Neuronal stem cell (in vitro differentiated cells): ENCODE results near the gene CHRD.

Experiments used
- DNase-seq: peaks from one replicate; pipeline ENCODE4 v3.0.0-alpha.2; 2013; ENCODE audit warnings: low spot score
- H2AFZ ChIP-seq: one replicate; pipeline ENCODE4 v1.6.1; 2013; ENCODE audit warnings: mild to moderate bottlenecking, low read length, inconsistent platforms
- H2AK5ac ChIP-seq: 2 replicates; pipeline ENCODE4 v1.6.1; 2013; ENCODE audit warnings: low read depth, mild to moderate bottlenecking, inconsistent platforms, low read length, moderate library complexity, mixed read lengths
- H2BK120ac ChIP-seq: 2 replicates; pipeline ENCODE4 v1.6.1; 2013; ENCODE audit warnings: low read depth, mild to moderate bottlenecking, inconsistent platforms, low read length, moderate library complexity, mixed read lengths
- H2BK12ac ChIP-seq: one replicate; pipeline ENCODE4 v1.6.1; 2013; ENCODE audit warnings: low read length, inconsistent platforms
- H2BK15ac ChIP-seq: 2 replicates; pipeline ENCODE4 v1.6.1; 2013; ENCODE audit warnings: mild to moderate bottlenecking, low read length, inconsistent platforms, mixed read lengths
- H2BK5ac ChIP-seq: one replicate; pipeline ENCODE4 v1.6.1; 2013; ENCODE audit warnings: inconsistent platforms, mild to moderate bottlenecking, low read length, moderate library complexity
- H3K14ac ChIP-seq: one replicate; pipeline ENCODE4 v1.6.1; 2013; ENCODE audit warnings: low read length, inconsistent platforms
- H3K18ac ChIP-seq: 2 replicates; pipeline ENCODE4 v1.6.1; 2013; ENCODE audit warnings: low read length, inconsistent platforms
- H3K23ac ChIP-seq: 2 replicates; pipeline ENCODE4 v1.6.1; 2013; ENCODE audit warnings: low read depth, mild to moderate bottlenecking, mixed read lengths, low read length, inconsistent platforms; ENCODE audit not compliant: poor library complexity
- H3K27ac ChIP-seq: replicated peaks from 3 replicates; pipeline ENCODE4 v1.5.1; 2013; ENCODE audit warnings: low read length, inconsistent platforms
- H3K27me3 ChIP-seq, 3 experiments: 2 replicates each; pipeline ENCODE4 v1.6.1; 2013; ENCODE audit warnings: low read length in 3 of 3, mild to moderate bottlenecking in 2 of 3, inconsistent platforms in 1 of 3, low read depth in 1 of 3, mixed read lengths in 1 of 3, moderate library complexity in 1 of 3; ENCODE audit not compliant: control insufficient read depth in 3 of 3, insufficient read depth in 3 of 3
- H3K36me3 ChIP-seq, 2 donors: replicated peaks in 1 of 2; 2 replicates each; pipeline ENCODE4 v1.6.1; 2013; ENCODE audit warnings: low read length in 2 of 2; ENCODE audit not compliant: control insufficient read depth in 2 of 2, insufficient read depth in 2 of 2
- H3K4ac ChIP-seq: 2 replicates; pipeline ENCODE4 v1.6.1; 2013; ENCODE audit warnings: inconsistent platforms, mild to moderate bottlenecking, low read length, moderate library complexity
- H3K4me1 ChIP-seq, 2 donors: 1 replicate in 1 of 2; 2 replicates in 1 of 2; pipeline ENCODE4 v1.6.1; 2013; ENCODE audit warnings: low read length in 2 of 2, low read depth in 1 of 2; ENCODE audit not compliant: control insufficient read depth in 2 of 2, insufficient read depth in 1 of 2
- H3K4me2 ChIP-seq: one replicate; pipeline ENCODE4 v1.6.1; 2013; ENCODE audit warnings: mild to moderate bottlenecking, low read length, inconsistent platforms; ENCODE audit not compliant: insufficient read depth, poor library complexity, severe bottlenecking
- H3K4me3 ChIP-seq, 2 donors: 2 replicates each; pipeline ENCODE4 v1.5.1; 2013; ENCODE audit warnings: low read length in 2 of 2, mild to moderate bottlenecking in 2 of 2, inconsistent platforms in 1 of 2, moderate library complexity in 1 of 2
- H3K79me1 ChIP-seq: one replicate; pipeline ENCODE4 v1.6.1; 2013; ENCODE audit warnings: low read depth, mild to moderate bottlenecking, inconsistent platforms, low read length, moderate library complexity
- H3K9ac ChIP-seq: one replicate; pipeline ENCODE4 v1.6.1; 2013; ENCODE audit warnings: mild to moderate bottlenecking, low read depth, low read length, inconsistent platforms; ENCODE audit not compliant: poor library complexity
- H3K9me3 ChIP-seq, 2 donors: replicated peaks in 1 of 2; 2 replicates each; pipeline versions ENCODE3 to v1.6.1; 2013; ENCODE audit warnings: low read length in 2 of 2, mild to moderate bottlenecking in 2 of 2, inconsistent platforms in 1 of 2, low read depth in 1 of 2, mixed read lengths in 1 of 2, moderate library complexity in 1 of 2; ENCODE audit not compliant: control insufficient read depth in 2 of 2, insufficient read depth in 1 of 2
- H4K8ac ChIP-seq: one replicate; pipeline ENCODE4 v1.6.1; 2013; ENCODE audit warnings: low read depth, mild to moderate bottlenecking, inconsistent platforms, low read length, moderate library complexity
- H4K91ac ChIP-seq: one replicate; pipeline ENCODE4 v1.6.1; 2013; ENCODE audit warnings: low read length, low read depth, mild to moderate bottlenecking, inconsistent platforms; ENCODE audit not compliant: poor library complexity
- WGBS, 2 donors: extraction: QIAGEN DNeasy Blood & Tissue Kit; methylation state at CpG; one replicate each; pipeline ENCODE4 v1.1.7; 2013; ENCODE audit warnings: missing lambda C conversion rate in 2 of 2, mixed read lengths in 1 of 2; ENCODE audit not compliant: insufficient read length in 2 of 2, insufficient replicate concordance in 1 of 2; ENCODE audit errors: extremely low coverage in 2 of 2; 5-methylcytosine and 5-hydroxymethylcytosine counted together

Gene CHRD

GRCh38 chr3:184360070-184360928 lies 19.6 kb upstream of the CHRD start:
- peak overlapping the region; percentile 99 for H3K27ac ChIP-seq
- H2AK5ac ChIP-seq = peak overlapping the region; percentile 90

DNA sequence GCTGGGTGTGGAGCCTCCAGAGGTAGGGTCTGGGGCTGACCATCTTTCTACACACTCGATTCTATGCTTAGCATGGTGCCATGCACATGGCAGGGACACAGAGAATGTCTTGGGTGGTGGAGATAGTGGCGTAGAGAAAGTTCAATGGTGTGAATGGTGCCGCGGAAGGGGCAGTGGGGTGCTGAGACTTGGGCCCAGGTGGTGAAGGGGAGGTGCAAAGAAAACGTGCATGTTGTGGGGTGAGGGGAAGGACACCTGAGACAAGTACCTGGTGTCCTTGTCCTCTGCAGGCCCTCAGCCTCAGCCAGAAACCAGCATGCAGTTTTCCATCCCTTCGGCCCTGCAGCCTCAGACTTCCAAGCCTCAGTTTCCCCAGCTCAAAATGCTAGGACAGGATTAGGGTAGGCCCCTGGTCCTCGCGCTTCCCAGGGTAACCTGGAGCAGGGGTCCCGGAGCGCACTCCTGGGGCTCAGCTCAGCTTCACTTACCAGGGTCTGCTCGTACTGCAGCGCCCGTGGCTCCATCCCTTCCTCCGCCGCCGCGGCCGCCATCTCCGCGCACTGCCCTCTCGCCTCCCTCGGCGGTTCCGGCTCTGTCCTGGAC lies 18.8 kb upstream of the CHRD start:
- H3K27ac ChIP-seq = peak overlapping the region; percentile 99
- H3K9me3 ChIP-seq = no peaks in the 10 kb centered on the region

More at GRCh38 chr3:184360070-184360928, 19.6 kb upstream of the CHRD start:
- 100% methylated on average over 2 of the region's 12 CpGs; no CpG with 5 or more reads in 1 of the 2 donors for WGBS, 2 donors
- Histone ChIP-seq H3K27me3 (no peaks in the 10 kb centered on the region), H2AFZ (no peak overlapping the region), H3K18ac (peak overlapping the region; percentile 99), H3K36me3 (peaks cover 40 to 55% of the 10 kb centered on the region in 2 donors), H3K9me3 (no peaks in the 10 kb centered on the region), H3K79me1 (peaks cover 21% of the 10 kb centered on the region), H2BK12ac (no peak overlapping the region), H4K8ac (no peak overlapping the region), H3K4me2 (peak overlapping the region; percentile 97), H3K4ac (no peak overlapping the region), H2BK5ac (peak overlapping the region; percentile 97), H3K9ac (peak overlapping the region; percentile 99), H3K4me1 (peaks cover 21 to 24% of the 10 kb centered on the region in 2 donors), H3K14ac (peak overlapping the region; percentile 77), H2BK15ac (peak overlapping the region; percentile 97), H4K91ac (peak overlapping the region; percentile 46), H3K23ac (no peak overlapping the region), H3K4me3 (peak overlapping the region; percentile 82 to 96), H2BK120ac (peak overlapping the region; percentile 92)
- DNase-seq = no peak

DNA sequence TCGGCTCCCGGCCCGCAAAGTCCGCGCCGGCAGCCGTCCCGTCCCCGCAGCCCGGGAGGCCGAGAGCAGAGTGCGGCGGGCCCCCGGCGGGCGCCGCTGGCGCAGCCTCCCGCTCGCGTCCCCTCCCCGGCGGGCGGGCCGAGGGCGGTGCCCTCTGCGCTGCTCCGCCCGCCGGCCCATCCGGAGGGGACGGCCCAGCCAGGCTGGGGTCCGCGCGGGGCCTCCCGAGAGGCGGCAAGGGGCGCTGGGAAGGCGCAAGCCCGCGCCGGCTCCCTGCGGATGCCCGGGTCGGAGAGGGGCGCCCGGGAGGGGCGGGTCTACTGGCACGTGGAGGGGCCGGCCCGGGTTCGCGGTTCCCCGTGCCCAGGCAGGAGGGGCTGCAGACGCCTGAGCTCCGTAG lies 18.3 kb upstream of the CHRD start, which contains the start of the genes CLCN2 and POLR2H:
Gene CLCN2 (minus strand): TSS at position 74 of the 400 bp plus-strand sequence. CDS start 126 bp downstream, outside the sequence.
Gene POLR2H (plus strand): TSS at position 179 of the 400 bp plus-strand sequence. CDS start 1,783 bp downstream, outside the sequence.
- H3K27ac ChIP-seq = peak within 1 kb of the TSS; percentile 99
- WGBS, 2 donors = no CpG with 5 or more reads among the region's 56 CpGs
- H3K4me3 ChIP-seq = peak within 1 kb of the TSS; percentile 82 to 96
- peak within 1 kb of the TSS; percentile 94 for H2BK120ac ChIP-seq
- peak within 1 kb of the TSS; percentile 94 for H3K23ac ChIP-seq
- peak within 1 kb of the TSS; percentile 98 for H2BK5ac ChIP-seq
- H3K14ac ChIP-seq = peak within 1 kb of the TSS; percentile 87
- peak within 1 kb of the TSS; percentile 99 for H3K18ac ChIP-seq
- peaks cover 21% of the 10 kb centered on the region for H3K79me1 ChIP-seq
- peak within 1 kb of the TSS; percentile 99 for H2BK15ac ChIP-seq
- H3K9ac ChIP-seq = peak within 1 kb of the TSS; percentile 99
- H3K9me3 ChIP-seq = no peaks in the 10 kb centered on the region
- H2BK12ac ChIP-seq = peak within 1 kb of the TSS; percentile 47
- peak within 1 kb of the TSS; percentile 97 for H3K4me2 ChIP-seq
- peak within 1 kb of the TSS; percentile 95 for H4K91ac ChIP-seq
- H3K36me3 ChIP-seq = peaks cover 34 to 52% of the 10 kb centered on the region in 2 donors
- peaks cover 21 to 24% of the 10 kb centered on the region in 2 donors for H3K4me1 ChIP-seq
- H3K27me3 ChIP-seq = no peaks in the 10 kb centered on the region
- DNase-seq = peak; percentile 71
- peak within 1 kb of the TSS; percentile 98 for H3K4ac ChIP-seq
- H2AK5ac ChIP-seq = peak within 1 kb of the TSS; percentile 99
- H2AFZ ChIP-seq = peak within 1 kb of the TSS; percentile 88
- no peak within 1 kb of the TSS for H4K8ac ChIP-seq

More for the DNA sequence above, 18.8 kb upstream of the CHRD start:
- H3K14ac ChIP-seq = peak overlapping the region; percentile 77
- no peak for DNase-seq
- peak overlapping the region; percentile 97 for H3K4me2 ChIP-seq
- H2AFZ ChIP-seq = peak overlapping the region; percentile 88
- no peaks in the 10 kb centered on the region for H3K27me3 ChIP-seq
- peak overlapping the region; percentile 47 for H2BK12ac ChIP-seq
- WGBS, 2 donors = no CpG with 5 or more reads among the region's 24 CpGs
- H2BK15ac ChIP-seq = peak overlapping the region; percentile 97
- H3K9ac ChIP-seq = peak overlapping the region; percentile 99
- peaks cover 21 to 24% of the 10 kb centered on the region in 2 donors for H3K4me1 ChIP-seq
- H3K18ac ChIP-seq = peak overlapping the region; percentile 99
- H3K4me3 ChIP-seq = peak overlapping the region; percentile 82 to 96
- H3K23ac ChIP-seq = peak overlapping the region; percentile 94
- no peak overlapping the region for H4K8ac ChIP-seq
- no peak overlapping the region for H3K4ac ChIP-seq
- H3K36me3 ChIP-seq = peaks cover 34 to 53% of the 10 kb centered on the region in 2 donors
- peak overlapping the region; percentile 92 for H2BK120ac ChIP-seq
- peak overlapping the region; percentile 47 for H4K91ac ChIP-seq
- H2AK5ac ChIP-seq = peak overlapping the region; percentile 90
- peak overlapping the region; percentile 97 for H2BK5ac ChIP-seq
- H3K79me1 ChIP-seq = peaks cover 21% of the 10 kb centered on the region
